SK-N-SH (cell line): ENCODE data around the gene NKAPL. TPM values are rescaled to one million over a fixed set of nuclear protein-coding genes. Genes with fewer than 3 reads are reported as not detected.

ENCODE experiments used
- CTCF ChIA-PET: fragments of 300-600, 350-600 bp; formaldehyde crosslinking; extraction: SDS; loops from one replicate; lab custom pipeline; 2021; lab: Yijun Ruan, JAX
- POLR2A ChIA-PET: fragments of 350-600 bp; sonication (Branson Sonifier 250); formaldehyde crosslinking; extraction: SDS; loops from one replicate; lab custom pipeline; 2020; ENCODE audit warnings: antibody characterized with exemption, inconsistent platforms; lab: Yijun Ruan, JAX
- DNase-seq: peaks from one replicate; pipeline ENCODE4 v3.0.0; 2012
- H2AFZ ChIP-seq: fragments of 200-600 bp; sonication (generic); 2 replicates; pipeline ENCODE4 v1.8.1; 2016; ENCODE audit warnings: antibody characterized with exemption, mild to moderate bottlenecking, low read depth
- H3F3A ChIP-seq: fragments of 200-600 bp; sonication (generic); replicated peaks from 2 replicates; pipeline ENCODE3; 2016; ENCODE audit warnings: antibody characterized with exemption, mild to moderate bottlenecking; ENCODE audit not compliant: insufficient read depth
- H3K27ac ChIP-seq, 2 experiments: fragments of 200-500 bp in 1 of 2; fragments of 200-600 bp in 1 of 2; sonication (Bioruptor generic) in 1 of 2; sonication (generic), shearing (Covaris generic) in 1 of 2; 2 replicates each; pipeline versions ENCODE4 v1.5.1 to v1.6.1; 2014 to 2016; ENCODE audit warnings: low read depth in 2 of 2, inconsistent platforms in 1 of 2, low read length in 1 of 2, mild to moderate bottlenecking in 1 of 2, mixed read lengths in 1 of 2
- H3K27me3 ChIP-seq: fragments of 200-600 bp; sonication (generic), shearing (Covaris generic); 2 replicates; pipeline ENCODE4 v1.6.1; 2016; ENCODE audit warnings: mixed run types; ENCODE audit not compliant: insufficient read depth
- H3K36me3 ChIP-seq, 2 experiments: fragments of 200-500 bp in 1 of 2; fragments of 200-600 bp in 1 of 2; sonication (Bioruptor generic) in 1 of 2; sonication (generic) in 1 of 2; replicated peaks in 1 of 2; 2 replicates each; pipeline versions ENCODE3 to v1.5.1; 2014 to 2016; ENCODE audit warnings: low read length in 1 of 2, mild to moderate bottlenecking in 1 of 2; ENCODE audit not compliant: insufficient read depth in 2 of 2, control insufficient read depth in 1 of 2
- H3K4me1 ChIP-seq, 2 experiments: fragments of 200-500 bp in 1 of 2; fragments of 200-600 bp in 1 of 2; sonication (Bioruptor generic) in 1 of 2; sonication (generic), shearing (Covaris generic) in 1 of 2; 2 replicates each; pipeline versions ENCODE4 v1.5.1 to v1.6.1; 2014 to 2016; ENCODE audit warnings: low read depth in 1 of 2, low read length in 1 of 2, mixed run types in 1 of 2; ENCODE audit not compliant: insufficient read depth in 2 of 2, control insufficient read depth in 1 of 2
- H3K4me2 ChIP-seq: fragments of 200-600 bp; sonication (generic), shearing (Covaris generic); 2 replicates; pipeline ENCODE4 v1.6.1; 2017; ENCODE audit warnings: mixed run types
- H3K4me3 ChIP-seq, 2 experiments: fragments of 200-500 bp in 1 of 2; fragments of 200-600 bp in 1 of 2; sonication (Bioruptor generic) in 1 of 2; sonication (generic), shearing (Covaris generic) in 1 of 2; 2 replicates each; pipeline versions ENCODE4 v1.5.1 to v1.8.1; 2014 to 2016; ENCODE audit warnings: low read depth in 2 of 2, inconsistent platforms in 1 of 2, low read length in 1 of 2, mild to moderate bottlenecking in 1 of 2, mixed read lengths in 1 of 2, moderate library complexity in 1 of 2
- H3K79me2 ChIP-seq: fragments of 200-600 bp; sonication (generic); 2 replicates; pipeline ENCODE4 v1.8.1; 2017; ENCODE audit warnings: mild to moderate bottlenecking; ENCODE audit not compliant: insufficient read depth
- H3K9ac ChIP-seq: fragments of 200-600 bp; sonication (generic); 2 replicates; pipeline ENCODE4 v1.6.1; 2017; ENCODE audit warnings: mixed run types
- H3K9me2 ChIP-seq: fragments of 200-600 bp; sonication (generic); 2 replicates; pipeline ENCODE4 v1.6.1; 2017; ENCODE audit warnings: mixed run types
- H3K9me3 ChIP-seq: fragments of 200-600 bp; sonication (generic); 2 replicates; pipeline ENCODE4 v1.6.1; 2017; ENCODE audit warnings: mixed run types, mild to moderate bottlenecking, moderate library complexity
- H4K20me1 ChIP-seq: fragments of 200-600 bp; sonication (generic); 2 replicates; pipeline ENCODE4 v1.6.1; 2017; ENCODE audit warnings: mild to moderate bottlenecking, mixed run types; ENCODE audit not compliant: insufficient read depth
- EP300 ChIP-seq, 2 experiments: IDR thresholded peaks; 2 replicates each; pipeline versions ENCODE4 v1.4.0 to v1.6.1; 2012; ENCODE audit warnings: borderline replicate concordance in 1 of 2, low read depth in 1 of 2, low read length in 1 of 2
- FOSL2 ChIP-seq: IDR thresholded peaks from 2 replicates; pipeline ENCODE4 v1.4.0; 2012; ENCODE audit warnings: low read depth, mild to moderate bottlenecking, moderate library complexity, borderline replicate concordance
- FOXJ3 ChIP-seq: sonication (generic); formaldehyde crosslinking; IDR thresholded peaks from 2 replicates; pipeline ENCODE4 v1.5.1; 2020; ENCODE audit warnings: mild to moderate bottlenecking, missing genetic modification reagents
- FOXM1 ChIP-seq: IDR thresholded peaks from 2 replicates; pipeline ENCODE4 v1.4.0; 2012; ENCODE audit warnings: low read depth, mild to moderate bottlenecking
- GABPA ChIP-seq: IDR thresholded peaks from 2 replicates; pipeline ENCODE4 v1.4.0; 2012; ENCODE audit warnings: low read depth, mild to moderate bottlenecking
- GATA2 ChIP-seq: sonication (generic); formaldehyde crosslinking; IDR thresholded peaks from 2 replicates; pipeline ENCODE4 v1.5.0; 2020; ENCODE audit warnings: mild to moderate bottlenecking, missing genetic modification reagents
- JUND ChIP-seq: IDR thresholded peaks from 2 replicates; pipeline ENCODE4 v1.4.0; 2012
- MEF2A ChIP-seq: IDR thresholded peaks from 2 replicates; pipeline ENCODE4 v1.4.0; 2012; ENCODE audit warnings: low read depth, borderline replicate concordance
- MXI1 ChIP-seq: IDR thresholded peaks from 2 replicates; pipeline ENCODE4 v1.6.1; 2012; ENCODE audit warnings: mild to moderate bottlenecking, low read depth, low read length, improper control_type of control experiment
- NFIC ChIP-seq: IDR thresholded peaks from 2 replicates; pipeline ENCODE4 v1.4.0; 2012; ENCODE audit warnings: borderline replicate concordance
- NRF1 ChIP-seq: IDR thresholded peaks from 2 replicates; pipeline ENCODE4 v1.6.1; 2012; ENCODE audit warnings: low read depth, mild to moderate bottlenecking, low read length
- POLR2AphosphoS5 ChIP-seq: IDR thresholded peaks from 2 replicates; pipeline ENCODE4 v1.6.1; 2012; ENCODE audit warnings: low read depth, low read length
- RAD21 ChIP-seq: IDR thresholded peaks from 2 replicates; pipeline ENCODE4 v1.6.1; 2012; ENCODE audit warnings: mild to moderate bottlenecking, low read length
- RCOR1 ChIP-seq: fragments of 150-350 bp; IDR thresholded peaks from 2 replicates; pipeline ENCODE4 v1.6.1; 2017; ENCODE audit warnings: antibody characterized with exemption, low read length
- RXRA ChIP-seq: IDR thresholded peaks from 2 replicates; pipeline ENCODE4 v1.4.0; 2012; ENCODE audit warnings: low read depth, mild to moderate bottlenecking, borderline replicate concordance
- SMC3 ChIP-seq: IDR thresholded peaks from 2 replicates; pipeline ENCODE4 v1.6.1; 2012; ENCODE audit warnings: low read depth, low read length, improper control_type of control experiment
- YY1 ChIP-seq: IDR thresholded peaks from 2 replicates; pipeline ENCODE4 v1.4.0; 2012; ENCODE audit warnings: low read depth, mild to moderate bottlenecking
- ZBTB33 ChIP-seq: IDR thresholded peaks from 2 replicates; pipeline ENCODE4 v1.4.0; 2012; ENCODE audit warnings: low read depth, borderline replicate concordance
- WGBS: methylation state at CpG from one replicate; pipeline ENCODE4 v1.1.6; 2017; ENCODE audit warnings: low lambda C conversion rate; 5-methylcytosine and 5-hydroxymethylcytosine counted together
- polyA plus RNA-seq, 3 experiments: library from polyadenylated mRNA; depleted of rRNA; stranded (reverse); fragments of >200 nt; gene quantifications; 2 replicates each; pipeline ENCODE4 v1.2.3, GENCODE V29; 2012
- TF ChIP-seq, protein P1 (sequence below): fragments of 150-350 bp; IDR thresholded peaks from 2 replicates; pipeline ENCODE4 v1.6.1; 2017; ENCODE audit warnings: antibody characterized with exemption, low read length, low read depth, borderline replicate concordance
- TF ChIP-seq, protein P2 (sequence below): IDR thresholded peaks from 2 replicates; pipeline ENCODE4 v1.4.0; 2012; ENCODE audit warnings: low read depth
- TF ChIP-seq, protein P3 (sequence below): IDR thresholded peaks from 2 replicates; pipeline ENCODE4 v1.6.1; 2012; ENCODE audit warnings: mild to moderate bottlenecking, low read depth, low read length, moderate library complexity

The NKAPL gene
- polyA plus RNA-seq, 1 of the 3 experiments (the other 2 are of a cell fraction): not detected

GRCh38 chr6:28257042-28257441 lies 2.1 kb upstream of the NKAPL start:
- H2AFZ ChIP-seq: no peak overlapping the region
- no peaks in the 10 kb centered on the region for H3K9me2 ChIP-seq
- no peaks in the 10 kb centered on the region for H3K79me2 ChIP-seq
- no peak overlapping the region for H3K27ac ChIP-seq
- ChIA-PET POLR2A (no interaction called here), CTCF (interaction anchor here (0.5 kb wide), 1 partner anchor 42 kb away, joined by 3 read pairs; no protein-coding TSS in a partner anchor)
- no peaks in the 10 kb centered on the region for H3K36me3 ChIP-seq
- no CpG with 5 or more reads among the region's 1 CpG for WGBS
- DNase-seq: no peak
- H3K9me3 ChIP-seq: no peaks in the 10 kb centered on the region
- no peaks in the 10 kb centered on the region for H3K27me3 ChIP-seq
- no peak overlapping the region for H3K4me3 ChIP-seq
- H3K4me1 ChIP-seq: peaks cover 0 to 6% of the 10 kb centered on the region in 2 experiments; a peak in 1 of 4 replicates
- H3K9ac ChIP-seq: no peak overlapping the region
- no peaks in the 10 kb centered on the region for H4K20me1 ChIP-seq
- no peak overlapping the region for H3K4me2 ChIP-seq
- no peaks in the 10 kb centered on the region for H3F3A ChIP-seq
- TF ChIP-seq RCOR1: no peak
- TF ChIP-seq, protein P1, sequence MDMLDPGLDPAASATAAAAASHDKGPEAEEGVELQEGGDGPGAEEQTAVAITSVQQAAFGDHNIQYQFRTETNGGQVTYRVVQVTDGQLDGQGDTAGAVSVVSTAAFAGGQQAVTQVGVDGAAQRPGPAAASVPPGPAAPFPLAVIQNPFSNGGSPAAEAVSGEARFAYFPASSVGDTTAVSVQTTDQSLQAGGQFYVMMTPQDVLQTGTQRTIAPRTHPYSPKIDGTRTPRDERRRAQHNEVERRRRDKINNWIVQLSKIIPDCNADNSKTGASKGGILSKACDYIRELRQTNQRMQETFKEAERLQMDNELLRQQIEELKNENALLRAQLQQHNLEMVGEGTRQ: no peak
- no peak for TF ChIP-seq JUND
- no peak for TF ChIP-seq GATA2 (CRISPR knock-in tag)
- TF ChIP-seq NRF1: no peak
- TF ChIP-seq MEF2A: no peak
- TF ChIP-seq GABPA: no peak
- TF ChIP-seq SMC3: no peak
- no peak for TF ChIP-seq RAD21
- no peak for TF ChIP-seq NFIC
- no peak for TF ChIP-seq ZBTB33
- no peak for TF ChIP-seq POLR2AphosphoS5
- TF ChIP-seq, protein P2, sequence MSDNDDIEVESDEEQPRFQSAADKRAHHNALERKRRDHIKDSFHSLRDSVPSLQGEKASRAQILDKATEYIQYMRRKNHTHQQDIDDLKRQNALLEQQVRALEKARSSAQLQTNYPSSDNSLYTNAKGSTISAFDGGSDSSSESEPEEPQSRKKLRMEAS: no peak

- H3F3A ChIP-seq: peaks cover 16% of the 10 kb centered on the region
- H3K27me3 ChIP-seq: no peaks in the 10 kb centered on the region
- whole genome bisulfite sequencing: 71% methylated on average over 2 of the region's 2 CpGs
- no peak for DNase-seq
- no peaks in the 10 kb centered on the region for H3K9me3 ChIP-seq
- H4K20me1 ChIP-seq: no peaks in the 10 kb centered on the region
- CTCF ChIA-PET: no interaction called here
- H3K4me2 ChIP-seq: no peak overlapping the region
- H3K36me3 ChIP-seq: no peaks in the 10 kb centered on the region
- no peak overlapping the region for H3K27ac ChIP-seq
- H3K4me1 ChIP-seq: peaks cover 0 to 10% of the 10 kb centered on the region in 2 experiments; a peak in 2 of 4 replicates
- H3K9ac ChIP-seq: no peak overlapping the region
- no peak overlapping the region for H3K4me3 ChIP-seq
- no peaks in the 10 kb centered on the region for H3K9me2 ChIP-seq
- POLR2A ChIA-PET: no interaction called here
- TF ChIP-seq JUND: no peak
- TF ChIP-seq, protein P3, sequence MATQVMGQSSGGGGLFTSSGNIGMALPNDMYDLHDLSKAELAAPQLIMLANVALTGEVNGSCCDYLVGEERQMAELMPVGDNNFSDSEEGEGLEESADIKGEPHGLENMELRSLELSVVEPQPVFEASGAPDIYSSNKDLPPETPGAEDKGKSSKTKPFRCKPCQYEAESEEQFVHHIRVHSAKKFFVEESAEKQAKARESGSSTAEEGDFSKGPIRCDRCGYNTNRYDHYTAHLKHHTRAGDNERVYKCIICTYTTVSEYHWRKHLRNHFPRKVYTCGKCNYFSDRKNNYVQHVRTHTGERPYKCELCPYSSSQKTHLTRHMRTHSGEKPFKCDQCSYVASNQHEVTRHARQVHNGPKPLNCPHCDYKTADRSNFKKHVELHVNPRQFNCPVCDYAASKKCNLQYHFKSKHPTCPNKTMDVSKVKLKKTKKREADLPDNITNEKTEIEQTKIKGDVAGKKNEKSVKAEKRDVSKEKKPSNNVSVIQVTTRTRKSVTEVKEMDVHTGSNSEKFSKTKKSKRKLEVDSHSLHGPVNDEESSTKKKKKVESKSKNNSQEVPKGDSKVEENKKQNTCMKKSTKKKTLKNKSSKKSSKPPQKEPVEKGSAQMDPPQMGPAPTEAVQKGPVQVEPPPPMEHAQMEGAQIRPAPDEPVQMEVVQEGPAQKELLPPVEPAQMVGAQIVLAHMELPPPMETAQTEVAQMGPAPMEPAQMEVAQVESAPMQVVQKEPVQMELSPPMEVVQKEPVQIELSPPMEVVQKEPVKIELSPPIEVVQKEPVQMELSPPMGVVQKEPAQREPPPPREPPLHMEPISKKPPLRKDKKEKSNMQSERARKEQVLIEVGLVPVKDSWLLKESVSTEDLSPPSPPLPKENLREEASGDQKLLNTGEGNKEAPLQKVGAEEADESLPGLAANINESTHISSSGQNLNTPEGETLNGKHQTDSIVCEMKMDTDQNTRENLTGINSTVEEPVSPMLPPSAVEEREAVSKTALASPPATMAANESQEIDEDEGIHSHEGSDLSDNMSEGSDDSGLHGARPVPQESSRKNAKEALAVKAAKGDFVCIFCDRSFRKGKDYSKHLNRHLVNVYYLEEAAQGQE: no peak
- TF ChIP-seq, protein P1: no peak
- TF ChIP-seq FOXJ3 (CRISPR knock-in tag): no peak
- TF ChIP-seq RCOR1: no peak
- TF ChIP-seq FOXM1: no peak
- TF ChIP-seq RXRA: no peak
- no peak for TF ChIP-seq POLR2AphosphoS5
- no peak for TF ChIP-seq GATA2 (CRISPR knock-in tag)
- TF ChIP-seq FOSL2: no peak
- no peak for TF ChIP-seq YY1
- no peak for TF ChIP-seq EP300 (IDR thresholded peaks at IDR 0.05; ENCODE audit: borderline replicate concordance in 1 of 2, low read depth in 1 of 2, low read length in 1 of 2)
- TF ChIP-seq MXI1: no peak
- 0 out of 2 replicates have a peak overlapping the region, but pooled peaks have one; percentile 49 for H2AFZ ChIP-seq
- peaks cover 24% of the 10 kb centered on the region for H3K79me2 ChIP-seq
Measured at GRCh38 chr6:28263922-28264321, 4.8 kb downstream of the NKAPL start.
